GM10266 (cell line): ENCODE measurements around the gene RERE.

ENCODE experiments used
- DNase-seq: peaks from one replicate; pipeline ENCODE4 v3.0.0; 2012; ENCODE audit errors: extremely low spot score
- CTCF ChIP-seq: IDR thresholded peaks from 2 replicates; pipeline ENCODE4 v1.5.1; 2012; ENCODE audit warnings: mild to moderate bottlenecking, low read depth; ENCODE audit not compliant: control insufficient read depth, insufficient read depth; ENCODE audit errors: missing control alignments

RERE gene

GRCh38 chr1:8388732-8389562 lies 428.5 kb downstream of the RERE start:
- DNase-seq, result no peak
- TF ChIP-seq CTCF, result no peak

GRCh38 chr1:8386247-8386646 lies 431.2 kb downstream of the RERE start:
- TF ChIP-seq CTCF, result no peak

GRCh38 chr1:8384577-8384976 lies 432.9 kb downstream of the RERE start:
- no peak for DNase-seq
- no peak for TF ChIP-seq CTCF

More at GRCh38 chr1:8386247-8386646, 431.2 kb downstream of the RERE start:
- DNase-seq, result no peak

DNA sequence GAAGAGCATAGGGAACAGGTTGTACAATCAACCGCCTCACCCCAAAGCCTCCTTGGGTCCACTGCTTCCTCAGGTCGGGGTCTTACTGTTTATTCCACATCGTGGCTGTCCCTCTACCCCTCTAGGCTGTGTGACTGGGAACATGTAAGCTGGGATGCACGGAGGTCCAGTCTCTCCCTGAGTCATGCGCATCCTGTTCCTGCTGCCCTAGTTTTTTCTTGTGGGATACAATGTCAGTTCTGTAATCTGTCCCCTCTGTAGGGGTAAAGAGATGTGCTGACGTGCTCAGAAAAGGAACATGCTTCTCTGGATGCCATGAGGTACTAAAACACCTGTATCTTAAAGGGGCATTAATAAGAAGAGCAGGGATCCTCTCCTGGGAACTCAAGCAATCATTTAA lies 433.4 kb downstream of the RERE start:
- DNase-seq, result no peak
- TF ChIP-seq CTCF, result no peak

DNA sequence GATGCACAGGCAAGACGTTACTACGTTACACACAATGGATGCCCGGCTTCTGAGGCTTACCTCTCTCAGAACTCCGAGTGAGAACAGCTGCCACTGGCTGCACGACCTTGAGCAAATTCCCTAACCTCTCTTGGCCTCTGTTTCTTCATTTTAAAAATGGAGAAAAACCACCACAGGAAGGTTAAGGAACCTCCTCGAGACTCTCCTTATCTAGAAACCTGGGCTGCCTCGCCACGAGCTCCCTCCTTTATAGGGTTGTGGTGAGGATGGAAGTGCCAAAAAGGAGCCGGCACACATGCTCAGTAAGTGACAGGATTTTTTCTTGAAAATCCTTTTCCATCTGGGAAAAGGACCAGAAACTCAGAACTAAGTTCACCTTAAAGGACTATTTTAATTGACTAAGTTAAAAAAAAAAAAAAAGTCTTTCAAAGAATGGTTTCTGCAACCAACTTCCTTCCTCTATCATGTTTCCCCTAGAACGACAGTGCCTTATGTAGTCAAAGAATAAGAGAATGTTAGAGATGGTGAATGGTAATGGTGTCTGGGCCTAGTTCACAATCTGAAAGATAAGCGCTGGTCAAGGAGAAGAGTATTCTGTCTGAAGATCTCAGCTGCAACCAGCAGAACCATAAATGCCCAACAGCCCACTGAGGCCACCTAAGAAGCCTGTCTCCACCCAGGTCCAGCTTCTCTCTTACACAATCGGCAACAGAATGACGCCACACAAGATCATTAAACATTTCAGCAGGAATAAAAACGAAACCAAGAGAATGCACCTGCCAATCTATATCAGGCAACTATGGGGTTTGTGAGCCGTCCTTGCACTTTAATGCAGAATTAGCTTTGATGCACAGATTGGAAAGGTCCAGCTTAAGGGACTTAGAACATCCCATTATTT lies 434.6 kb downstream of the RERE start:
- DNase-seq, result no peak
- no peak for TF ChIP-seq CTCF

DNA sequence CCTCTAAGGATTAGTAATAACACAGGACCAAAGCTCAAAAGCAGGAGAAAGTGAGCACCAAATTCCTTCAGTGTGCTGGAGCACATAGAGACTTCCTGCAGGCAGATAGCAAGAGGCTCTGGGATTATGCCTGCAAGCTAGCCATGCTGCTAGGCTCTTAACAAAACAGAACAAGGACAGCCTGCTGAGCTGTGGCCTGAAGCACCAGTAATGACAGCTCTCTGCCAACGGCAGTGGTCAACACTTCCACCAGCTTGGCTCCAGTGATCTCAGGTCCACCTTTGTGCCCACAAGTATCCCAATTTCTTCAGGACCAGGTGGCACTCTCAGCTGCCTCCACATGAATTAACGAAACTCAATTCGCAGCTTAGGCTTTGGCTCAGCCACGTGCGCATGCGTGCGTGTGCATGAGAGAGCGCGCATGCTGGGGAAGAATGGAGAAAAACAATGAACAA lies 435.4 kb downstream of the RERE start:
- no peak for DNase-seq
- TF ChIP-seq CTCF, result no peak
